ENCODE data around the gene SGMS2.
"Not testable (repeated sequence)": the region's sequence is repeated elsewhere in the genome, so short reads cannot be mapped to it uniquely, and the experiment has no call there.

The SGMS2 gene

DNA sequence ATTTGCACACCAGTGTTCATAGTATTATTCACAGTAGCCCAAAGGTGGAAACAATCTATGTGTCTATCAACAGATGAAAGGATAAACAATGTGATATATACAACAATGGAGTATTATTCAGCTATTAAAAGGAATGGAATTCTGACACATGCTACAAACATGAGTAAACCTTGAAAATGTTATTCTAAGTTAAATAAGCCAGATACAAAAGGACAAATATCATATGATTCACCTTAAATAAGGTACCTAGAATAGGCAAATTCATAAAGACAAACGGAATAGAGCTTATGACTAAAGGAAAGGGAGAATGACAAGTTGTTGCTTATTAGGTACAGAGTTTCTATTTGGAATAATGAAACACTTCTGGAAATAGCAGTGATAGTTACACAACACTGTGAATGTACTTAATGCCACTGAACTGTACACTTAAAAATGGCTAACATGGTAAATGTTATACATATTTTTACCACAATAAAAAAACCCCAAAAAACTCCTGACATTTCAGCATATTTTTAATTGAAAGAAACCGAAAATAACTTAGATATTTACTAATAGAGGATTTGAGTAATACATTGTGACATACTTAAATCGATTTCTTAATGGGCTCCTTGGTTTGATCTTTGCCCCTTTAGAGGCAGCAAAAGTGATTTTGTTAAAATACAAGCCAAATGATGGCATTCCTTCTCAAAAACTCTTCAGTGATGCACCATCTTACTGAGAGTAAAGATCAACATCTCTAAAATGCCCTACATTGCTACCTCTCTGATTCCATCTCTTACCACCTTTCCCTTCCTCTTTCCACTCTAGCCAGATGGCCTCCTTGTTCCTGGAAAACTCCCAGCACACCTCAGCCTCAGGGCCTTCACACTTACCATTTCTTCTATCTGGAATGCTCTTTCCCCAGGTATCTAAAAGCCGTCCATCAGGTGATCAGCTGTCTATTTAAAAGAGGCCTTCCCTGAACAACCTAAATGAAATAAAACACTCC lies 98.0 kb downstream of the SGMS2 start:
- H3K4me1 ChIP-seq (ENCODE audit: control insufficient read depth in 5 of 5, insufficient read depth in 5 of 5, low read length in 5 of 5): no peaks in the 10 kb centered on the region
- H3K36me3 ChIP-seq (ENCODE audit: control insufficient read depth in 5 of 5, insufficient read depth in 5 of 5, low read length in 5 of 5): no peaks in the 10 kb centered on the region
- H3K9ac ChIP-seq (ENCODE audit: low read length in 5 of 5): no peak overlapping the region
- H3K27me3 ChIP-seq (ENCODE audit: control insufficient read depth in 5 of 5, insufficient read depth in 4 of 5, low read length in 5 of 5): no peaks in the 10 kb centered on the region
- H3K9me3 ChIP-seq (ENCODE audit: control insufficient read depth in 5 of 5, low read length in 5 of 5): peaks cover 0 to 11% (median 4%) of the 10 kb centered on the region in 5 donors
- H3K27ac ChIP-seq (ENCODE audit: low read depth, low read length): no peak overlapping the region
- H3K4me3 ChIP-seq (ENCODE audit: low read depth in 1 of 5, low read length in 5 of 5): no peak overlapping the region

DNA sequence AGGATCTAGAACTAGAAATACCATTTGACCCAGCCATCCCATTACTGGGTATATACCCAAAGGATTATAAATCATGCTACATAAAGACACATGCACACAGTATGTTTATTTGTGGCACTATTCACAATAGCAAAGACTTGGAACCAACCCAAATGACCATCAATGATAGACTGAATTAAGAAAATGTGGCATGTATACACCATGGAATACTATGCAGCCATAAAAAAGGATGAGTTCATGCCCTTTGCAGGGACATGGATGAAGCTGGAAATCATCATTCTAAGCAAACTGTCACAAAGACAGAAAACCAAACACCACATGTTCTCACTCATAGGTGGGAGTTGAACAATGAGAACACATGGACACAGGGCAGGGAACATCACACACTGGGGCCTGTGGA lies 101.0 kb downstream of the SGMS2 start:
- not testable (repeated sequence) for H3K4me1 ChIP-seq (ENCODE audit: control insufficient read depth in 5 of 5, insufficient read depth in 5 of 5, low read length in 5 of 5); H3K27me3 ChIP-seq (ENCODE audit: control insufficient read depth in 5 of 5, insufficient read depth in 4 of 5, low read length in 5 of 5)

GRCh38 chr4:107926875-107927274 lies 102.1 kb downstream of the SGMS2 start:
- not testable (repeated sequence) for H3K9ac ChIP-seq (ENCODE audit: low read length in 5 of 5)

More for the DNA sequence above, 101.0 kb downstream of the SGMS2 start:
- H3K36me3 ChIP-seq (ENCODE audit: control insufficient read depth in 5 of 5, insufficient read depth in 5 of 5, low read length in 5 of 5); H3K9ac ChIP-seq (ENCODE audit: low read length in 5 of 5); H3K4me3 ChIP-seq (ENCODE audit: low read depth in 1 of 5, low read length in 5 of 5); H3K27ac ChIP-seq (ENCODE audit: low read depth, low read length); H3K9me3 ChIP-seq (ENCODE audit: control insufficient read depth in 5 of 5, low read length in 5 of 5): not testable (repeated sequence)

DNA sequence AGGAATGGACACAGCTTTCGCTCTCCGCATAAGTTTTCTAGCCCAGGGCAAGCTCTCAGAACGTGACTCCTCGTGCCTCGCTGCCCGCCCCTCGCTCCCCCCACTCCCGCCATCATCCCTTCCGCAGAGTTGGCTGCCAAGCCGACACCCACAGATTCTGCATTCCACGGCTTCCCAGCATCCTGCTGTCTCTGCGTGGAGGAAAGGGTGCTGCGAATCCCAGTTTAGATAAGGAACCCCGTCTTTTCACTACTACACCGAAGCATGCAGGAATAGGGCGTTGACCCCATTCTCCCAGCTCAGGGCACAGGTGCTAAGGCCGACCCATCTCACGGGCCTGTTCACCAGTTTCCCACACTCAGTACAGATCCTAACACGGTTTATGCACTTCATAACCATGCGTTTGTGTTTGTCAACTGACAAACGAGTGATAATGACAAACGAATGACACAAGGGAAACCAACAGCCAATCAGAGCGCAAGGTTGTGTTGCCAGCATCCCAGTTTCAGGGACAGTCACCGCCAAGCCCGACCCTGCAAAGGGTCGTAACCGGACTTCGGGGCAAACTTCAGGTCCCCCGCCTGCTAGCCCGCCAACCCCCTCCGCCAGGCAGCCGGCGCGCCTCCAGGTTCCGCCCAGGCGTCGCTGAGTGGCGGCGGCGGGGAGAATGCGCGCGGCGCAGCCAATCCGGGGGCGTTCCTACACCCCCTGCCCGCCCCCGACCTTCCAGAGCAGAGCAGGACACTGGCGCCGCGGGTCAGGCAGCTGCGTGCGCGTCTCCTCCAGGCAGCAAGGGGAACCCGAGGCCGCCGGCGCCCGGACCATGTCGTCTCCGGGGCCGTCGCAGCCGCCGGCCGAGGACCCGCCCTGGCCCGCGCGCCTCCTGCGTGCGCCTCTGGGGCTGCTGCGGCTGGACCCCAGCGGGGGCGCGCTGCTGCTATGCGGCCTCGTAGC lies 106.4 kb downstream of the SGMS2 start, which contains the start of gene CYP2U1:
TSS of gene CYP2U1 (plus strand) at position 729 of the 954 bp plus-strand sequence. CDS start at position 824, 95 bp downstream.
- Histone ChIP-seq H3K27ac (ENCODE audit: low read depth, low read length) (peak within 1 kb of the TSS; percentile 79), H3K9me3 (ENCODE audit: control insufficient read depth in 5 of 5, low read length in 5 of 5) (no peaks in the 10 kb centered on the region), H3K4me3 (ENCODE audit: low read depth in 1 of 5, low read length in 5 of 5) (peak within 1 kb of the TSS; percentile 69 to 99 (median 94)), H3K36me3 (ENCODE audit: control insufficient read depth in 5 of 5, insufficient read depth in 5 of 5, low read length in 5 of 5) (no peaks in the 10 kb centered on the region), H3K9ac (ENCODE audit: low read length in 5 of 5) (peak within 1 kb of the TSS; percentile 61 to 81 (median 75)), H3K4me1 (ENCODE audit: control insufficient read depth in 5 of 5, insufficient read depth in 5 of 5, low read length in 5 of 5) (peaks cover 0 to 26% (median 19%) of the 10 kb centered on the region in 5 donors), H3K27me3 (ENCODE audit: control insufficient read depth in 5 of 5, insufficient read depth in 4 of 5, low read length in 5 of 5) (no peaks in the 10 kb centered on the region)

More at GRCh38 chr4:107926875-107927274, 102.1 kb downstream of the SGMS2 start:
- not testable (repeated sequence) for H3K4me3 ChIP-seq (ENCODE audit: low read depth in 1 of 5, low read length in 5 of 5); H3K27me3 ChIP-seq (ENCODE audit: control insufficient read depth in 5 of 5, insufficient read depth in 4 of 5, low read length in 5 of 5); H3K27ac ChIP-seq (ENCODE audit: low read depth, low read length); H3K36me3 ChIP-seq (ENCODE audit: control insufficient read depth in 5 of 5, insufficient read depth in 5 of 5, low read length in 5 of 5); H3K9me3 ChIP-seq (ENCODE audit: control insufficient read depth in 5 of 5, low read length in 5 of 5)
- peaks cover 0 to 14% (median 11%) of the 10 kb centered on the region in 5 donors for H3K4me1 ChIP-seq (ENCODE audit: control insufficient read depth in 5 of 5, insufficient read depth in 5 of 5, low read length in 5 of 5)

DNA sequence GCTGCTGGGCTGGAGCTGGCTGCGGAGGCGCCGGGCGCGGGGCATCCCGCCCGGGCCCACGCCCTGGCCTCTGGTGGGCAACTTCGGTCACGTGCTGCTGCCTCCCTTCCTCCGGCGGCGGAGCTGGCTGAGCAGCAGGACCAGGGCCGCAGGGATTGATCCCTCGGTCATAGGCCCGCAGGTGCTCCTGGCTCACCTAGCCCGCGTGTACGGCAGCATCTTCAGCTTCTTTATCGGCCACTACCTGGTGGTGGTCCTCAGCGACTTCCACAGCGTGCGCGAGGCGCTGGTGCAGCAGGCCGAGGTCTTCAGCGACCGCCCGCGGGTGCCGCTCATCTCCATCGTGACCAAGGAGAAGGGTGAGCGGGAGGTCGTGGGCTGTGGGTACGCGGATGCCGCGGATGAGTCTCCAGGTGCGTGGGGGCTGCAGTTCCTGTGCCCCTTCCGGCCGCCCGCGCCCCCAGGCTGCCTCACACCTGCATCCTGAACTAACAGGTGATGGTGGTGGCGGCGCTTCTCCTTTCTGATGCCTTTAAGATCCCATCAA lies 107.1 kb downstream of the SGMS2 start:
- Histone ChIP-seq H3K27me3 (ENCODE audit: control insufficient read depth in 5 of 5, insufficient read depth in 4 of 5, low read length in 5 of 5) (no peaks in the 10 kb centered on the region), H3K9me3 (ENCODE audit: control insufficient read depth in 5 of 5, low read length in 5 of 5) (no peaks in the 10 kb centered on the region), H3K27ac (ENCODE audit: low read depth, low read length) (peak overlapping the region; percentile 79), H3K4me1 (ENCODE audit: control insufficient read depth in 5 of 5, insufficient read depth in 5 of 5, low read length in 5 of 5) (peaks cover 0 to 26% (median 19%) of the 10 kb centered on the region in 5 donors), H3K9ac (ENCODE audit: low read length in 5 of 5) (peak overlapping the region; percentile 39 to 80 (median 69)), H3K4me3 (ENCODE audit: low read depth in 1 of 5, low read length in 5 of 5) (peak overlapping the region; percentile 45 to 96 (median 91)), H3K36me3 (ENCODE audit: control insufficient read depth in 5 of 5, insufficient read depth in 5 of 5, low read length in 5 of 5) (no peaks in the 10 kb centered on the region)

GRCh38 chr4:107935246-107935645 lies 110.5 kb downstream of the SGMS2 start:
- Histone ChIP-seq H3K27ac (ENCODE audit: low read depth, low read length) (no peak overlapping the region), H3K9ac (ENCODE audit: low read length in 5 of 5) (no peak overlapping the region), H3K9me3 (ENCODE audit: control insufficient read depth in 5 of 5, low read length in 5 of 5) (no peaks in the 10 kb centered on the region), H3K4me1 (ENCODE audit: control insufficient read depth in 5 of 5, insufficient read depth in 5 of 5, low read length in 5 of 5) (peaks cover 0 to 26% (median 19%) of the 10 kb centered on the region in 5 donors), H3K4me3 (ENCODE audit: low read depth in 1 of 5, low read length in 5 of 5) (no peak overlapping the region), H3K27me3 (ENCODE audit: control insufficient read depth in 5 of 5, insufficient read depth in 4 of 5, low read length in 5 of 5) (no peaks in the 10 kb centered on the region), H3K36me3 (ENCODE audit: control insufficient read depth in 5 of 5, insufficient read depth in 5 of 5, low read length in 5 of 5) (peaks cover 0 to 4% (median 0%) of the 10 kb centered on the region in 5 donors)

GRCh38 chr4:107937040-107937439 lies 112.3 kb downstream of the SGMS2 start:
- no peak overlapping the region for H3K27ac ChIP-seq (ENCODE audit: low read depth, low read length)
- H3K36me3 ChIP-seq (ENCODE audit: control insufficient read depth in 5 of 5, insufficient read depth in 5 of 5, low read length in 5 of 5): peaks cover 0 to 4% (median 0%) of the 10 kb centered on the region in 5 donors
- H3K9ac ChIP-seq (ENCODE audit: low read length in 5 of 5): no peak overlapping the region
- H3K4me1 ChIP-seq (ENCODE audit: control insufficient read depth in 5 of 5, insufficient read depth in 5 of 5, low read length in 5 of 5): peaks cover 0 to 10% (median 9%) of the 10 kb centered on the region in 5 donors
- no peak overlapping the region for H3K4me3 ChIP-seq (ENCODE audit: low read depth in 1 of 5, low read length in 5 of 5)
- no peaks in the 10 kb centered on the region for H3K9me3 ChIP-seq (ENCODE audit: control insufficient read depth in 5 of 5, low read length in 5 of 5)
- H3K27me3 ChIP-seq (ENCODE audit: control insufficient read depth in 5 of 5, insufficient read depth in 4 of 5, low read length in 5 of 5): no peaks in the 10 kb centered on the region

GRCh38 chr4:107939307-107939706 lies 114.6 kb downstream of the SGMS2 start:
- H3K36me3 ChIP-seq (ENCODE audit: control insufficient read depth in 5 of 5, insufficient read depth in 5 of 5, low read length in 5 of 5): peaks cover 0 to 4% (median 0%) of the 10 kb centered on the region in 5 donors
- no peaks in the 10 kb centered on the region for H3K27me3 ChIP-seq (ENCODE audit: control insufficient read depth in 5 of 5, insufficient read depth in 4 of 5, low read length in 5 of 5)
- no peak overlapping the region for H3K4me3 ChIP-seq (ENCODE audit: low read depth in 1 of 5, low read length in 5 of 5)
- H3K4me1 ChIP-seq (ENCODE audit: control insufficient read depth in 5 of 5, insufficient read depth in 5 of 5, low read length in 5 of 5): no peaks in the 10 kb centered on the region
- peaks cover 0 to 7% (median 0%) of the 10 kb centered on the region in 5 donors for H3K9me3 ChIP-seq (ENCODE audit: control insufficient read depth in 5 of 5, low read length in 5 of 5)
- no peak overlapping the region for H3K9ac ChIP-seq (ENCODE audit: low read length in 5 of 5)
- no peak overlapping the region for H3K27ac ChIP-seq (ENCODE audit: low read depth, low read length)

DNA sequence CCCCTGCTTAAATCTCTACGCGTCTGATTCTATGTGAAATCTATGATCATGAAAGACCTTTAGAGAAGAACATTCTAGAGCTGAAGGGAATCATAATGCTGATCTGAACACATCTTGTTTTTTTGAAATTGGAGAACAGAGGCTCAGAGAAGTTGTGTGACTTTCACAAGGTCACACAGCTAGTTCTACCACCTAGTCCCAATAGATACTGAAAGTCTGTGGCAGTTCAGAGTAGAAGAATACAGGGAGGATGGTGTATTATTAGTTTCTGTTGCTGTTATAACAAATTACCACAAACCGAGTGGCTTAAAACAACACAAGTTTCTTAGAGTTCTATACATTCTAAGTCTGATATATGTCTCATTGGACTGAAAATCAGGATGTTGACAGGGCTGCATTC lies 121.1 kb downstream of the SGMS2 start:
- Histone ChIP-seq H3K9ac (ENCODE audit: low read length in 5 of 5) (no peak overlapping the region), H3K27ac (ENCODE audit: low read depth, low read length) (no peak overlapping the region), H3K9me3 (ENCODE audit: control insufficient read depth in 5 of 5, low read length in 5 of 5) (peaks cover 0 to 7% (median 0%) of the 10 kb centered on the region in 5 donors), H3K4me1 (ENCODE audit: control insufficient read depth in 5 of 5, insufficient read depth in 5 of 5, low read length in 5 of 5) (no peaks in the 10 kb centered on the region), H3K27me3 (ENCODE audit: control insufficient read depth in 5 of 5, insufficient read depth in 4 of 5, low read length in 5 of 5) (no peaks in the 10 kb centered on the region), H3K36me3 (ENCODE audit: control insufficient read depth in 5 of 5, insufficient read depth in 5 of 5, low read length in 5 of 5) (peaks cover 22 to 47% (median 29%) of the 10 kb centered on the region in 5 donors), H3K4me3 (ENCODE audit: low read depth in 1 of 5, low read length in 5 of 5) (no peak overlapping the region)

Data from subcutaneous abdominal adipose tissue (tissue), 5 donors.